GM12878 (cell line): ENCODE data around the gene PPP1R12B. TPM values are rescaled to one million over a fixed set of nuclear protein-coding genes. Genes with fewer than 3 reads are reported as not detected.

ENCODE experiments used
- ATAC-seq: fragments of 200-7000 bp; cut with Tn5 transposase; 3 replicates; pipeline ENCODE4 v1.9.1; 2020; ENCODE audit warnings: mild to moderate bottlenecking, moderate library complexity
- BruUV-seq: library from RNA; stranded (reverse); fragments of 400-500 nt; replicated peaks from 2 replicates; lab custom pipeline; 2021; lab: Mats Ljungman, UMichigan
- CTCF ChIA-PET: fragments of 300-600 bp; sonication (Branson Sonifier 250); formaldehyde crosslinking; extraction: SDS; loops from one replicate; lab custom pipeline; 2021; ENCODE audit warnings: inconsistent platforms; lab: Yijun Ruan, JAX
- POLR2A ChIA-PET: fragments of 350-600 bp; formaldehyde crosslinking; extraction: SDS; loops from one replicate; lab custom pipeline; 2021; ENCODE audit warnings: inconsistent platforms; lab: Charles Lee
- RAD21 ChIA-PET: fragments of 300-600 bp; sonication (Branson Sonifier 250); formaldehyde crosslinking; loops from one replicate; lab custom pipeline; 2023; ENCODE audit warnings: antibody characterized with exemption; ENCODE audit not compliant: unreplicated experiment; lab: Charles Lee
- SMC1A ChIA-PET: fragments of 300-600 bp; sonication (Branson Sonifier 250); formaldehyde crosslinking; loops from one replicate; lab custom pipeline; 2023; ENCODE audit not compliant: unreplicated experiment, uncharacterized antibody; lab: Charles Lee
- DNase-seq: peaks from one replicate; pipeline ENCODE4 v3.0.0-alpha.2; 2011; ENCODE audit warnings: low read depth, low spot score
- FAIRE-seq: peaks from 3 replicates; lab custom pipeline; 2011; peaks lifted over from hg19 to GRCh38; lab: Jason Lieb, UNC
- H2AFZ ChIP-seq: 2 replicates; pipeline ENCODE4 v1.6.0; 2011; ENCODE audit warnings: low read depth, low read length, control low read depth; ENCODE audit not compliant: control insufficient read depth
- H3K27ac ChIP-seq: 2 replicates; pipeline ENCODE4 v1.5.1; 2011; ENCODE audit warnings: control low read depth; ENCODE audit not compliant: control insufficient read depth, insufficient read depth
- H3K27me3 ChIP-seq, 2 experiments: replicated peaks in 1 of 2; 2 replicates each; pipeline versions ENCODE4 v1.6.0 to v1.6.1; 2011; ENCODE audit warnings: low read length in 1 of 2; ENCODE audit not compliant: control insufficient read depth in 2 of 2, insufficient read depth in 2 of 2
- H3K36me3 ChIP-seq, 2 experiments: 2 replicates each; pipeline ENCODE4 v1.5.1; 2011; ENCODE audit warnings: low read length in 1 of 2; ENCODE audit not compliant: control insufficient read depth in 2 of 2, insufficient read depth in 2 of 2
- H3K4me1 ChIP-seq: 2 replicates; pipeline ENCODE4 v1.6.1; 2011; ENCODE audit warnings: mild to moderate bottlenecking, low read length, moderate library complexity, mixed read lengths; ENCODE audit not compliant: control insufficient read depth, insufficient read depth
- H3K4me2 ChIP-seq: 2 replicates; pipeline ENCODE4 v1.6.0; 2011; ENCODE audit warnings: control low read depth; ENCODE audit not compliant: control insufficient read depth, insufficient read depth
- H3K4me3 ChIP-seq: fragments of 200-600 bp; sonication (generic); 2 replicates; pipeline ENCODE4 v1.5.1; 2016
- H3K79me2 ChIP-seq: 2 replicates; pipeline ENCODE4 v1.6.0; 2011; ENCODE audit warnings: low read length; ENCODE audit not compliant: control insufficient read depth, insufficient read depth
- H3K9ac ChIP-seq: 2 replicates; pipeline ENCODE4 v1.8.0; 2011; ENCODE audit warnings: low read length, control low read depth, mixed read lengths; ENCODE audit not compliant: control insufficient read depth, insufficient read depth
- H3K9me3 ChIP-seq: replicated peaks from 3 replicates; pipeline ENCODE4 v1.5.1; 2011; ENCODE audit warnings: mild to moderate bottlenecking, low read length; ENCODE audit not compliant: control insufficient read depth, insufficient read depth
- H4K20me1 ChIP-seq: 2 replicates; pipeline ENCODE4 v1.6.0; 2011; ENCODE audit not compliant: control insufficient read depth, insufficient read depth
- RAD21 ChIP-seq: IDR thresholded peaks from 2 replicates; pipeline ENCODE4 v1.6.1; 2011; ENCODE audit warnings: mild to moderate bottlenecking, low read depth, low read length, moderate library complexity; ENCODE audit not compliant: insufficient read depth
- SMC3 ChIP-seq: IDR thresholded peaks from 2 replicates; pipeline ENCODE4 v1.6.1; 2011; ENCODE audit warnings: low read length, improper control_type of control experiment, borderline replicate concordance
- YY1 ChIP-seq: IDR thresholded peaks from 2 replicates; pipeline ENCODE4 v1.6.1; 2011; ENCODE audit warnings: low read depth, mild to moderate bottlenecking, low read length
- ZNF207 ChIP-seq: fragments of 450-650 bp; IDR thresholded peaks from 2 replicates; pipeline ENCODE4 v1.6.1; 2014; ENCODE audit warnings: antibody characterized with exemption, mild to moderate bottlenecking, borderline replicate concordance
- ZNF24 ChIP-seq: fragments of 450-650 bp; IDR thresholded peaks from 2 replicates; pipeline ENCODE4 v1.6.1; 2017; ENCODE audit warnings: antibody characterized with exemption, mild to moderate bottlenecking
- WGBS: methylation state at CpG from one replicate; pipeline ENCODE4 v1.1.6; 2016; ENCODE audit warnings: low lambda C conversion rate; ENCODE audit not compliant: insufficient replicate concordance, insufficient coverage; ENCODE audit errors: missing lambda C conversion rate; 5-methylcytosine and 5-hydroxymethylcytosine counted together
- in situ Hi-C: fragments of 300-500 bp; cut with MboI; formaldehyde crosslinking; loops from 9 replicates; pipeline ENCODE4 v1.14.3; 2018; ENCODE audit warnings: mixed read lengths
- intact Hi-C: fragments of 100-400 bp; cut with micrococcal nuclease; formaldehyde crosslinking; loops from one replicate; pipeline ENCODE4 v1.14.2; 2022; ENCODE audit not compliant: unreplicated experiment
- polyA plus RNA-seq, 11 experiments: library from polyadenylated mRNA; depleted of rRNA in 4 of 11; unstranded in 6 of 11; stranded (reverse) in 5 of 11; fragments of >200 nt; fragmentation: Nextera tagmentation in 4 of 11; fragmentation: Illumina TruSeq in 1 of 11; extraction: Ambion mirVana in 4 of 11; extraction: Trizol in 1 of 11; gene quantifications; 1 replicate in 1 of 11; 2 replicates in 10 of 11; pipeline versions ENCODE4 v1.2.1 to v1.2.3, GENCODE V29; 2011 to 2016; ENCODE audit warnings: inconsistent platforms in 2 of 11, missing spikeins in 2 of 11, low read depth in 1 of 11
- total RNA-seq, 4 experiments: library from RNA; depleted of rRNA in 3 of 4; stranded (reverse); fragments of >200 nt in 3 of 4; fragmentation: Illumina TruSeq in 1 of 4; extraction: Trizol in 1 of 4; gene quantifications; 2 replicates each; pipeline versions ENCODE4 v1.2.1 to v1.2.3, GENCODE V29; 2013 to 2021
- TF ChIP-seq, protein P1 (sequence below), 3 experiments: IDR thresholded peaks in 2 of 3; conservative IDR thresholded peaks in 1 of 3; 2 replicates each; pipeline ENCODE4 v1.5.1; 2011; ENCODE audit warnings: low read depth in 3 of 3, low read length in 3 of 3, mild to moderate bottlenecking in 3 of 3, control low read depth in 2 of 3, moderate library complexity in 2 of 3, inconsistent platforms in 1 of 3, mixed read lengths in 1 of 3; ENCODE audit not compliant: control insufficient read depth in 2 of 3, insufficient read depth in 1 of 3; ENCODE audit errors: extremely low read depth in 1 of 3

PPP1R12B gene
- total and polyA plus RNA-seq, 10 of the 15 experiments (the other 5 are each of a cell fraction or from before 2014, with no cell fraction given) = 0.29 to 9.4 (median 4.7) TPM

DNA sequence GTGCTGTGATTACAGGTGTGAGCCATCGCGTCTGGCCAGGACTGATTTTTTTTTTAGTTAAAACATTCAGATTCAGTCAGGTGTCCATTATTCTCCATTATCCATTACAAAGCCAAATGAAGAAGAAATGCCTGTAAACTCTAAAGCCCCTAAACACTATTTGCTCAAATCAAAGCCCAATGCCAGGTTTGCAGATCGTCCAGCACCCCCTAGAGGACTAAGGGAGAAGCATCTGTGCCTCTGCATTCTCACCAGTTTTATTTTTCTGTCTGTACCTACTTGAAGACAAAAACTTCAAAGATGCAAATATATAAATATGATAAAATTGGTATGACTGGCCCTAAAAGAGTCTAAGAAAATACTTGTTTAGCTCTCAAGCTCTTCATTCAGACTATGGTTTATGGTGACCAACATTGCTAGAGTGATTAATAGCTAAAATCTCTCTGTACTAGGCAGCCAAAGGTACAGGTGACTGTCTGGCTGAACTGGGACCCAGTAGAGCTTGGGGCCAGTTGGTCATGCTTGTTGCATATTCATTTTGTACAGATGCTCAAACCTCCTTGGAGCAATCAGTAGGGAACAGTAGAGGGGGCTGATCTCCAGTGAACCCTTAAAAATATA is 223.3 kb downstream of the PPP1R12B start:
- no peak for DNase-seq
- RAD21 ChIA-PET = interaction anchor here (1.1 to 4.5 kb wide), 9 partner anchors 10 to 148 kb away, joined by 3 to 20 read pairs (median 5); no protein-coding TSS in a partner anchor
- no peak overlapping the region for H3K9ac ChIP-seq
- in situ Hi-C loops = loop anchor here (5.0 kb wide), 1 partner anchor 60 kb away; no protein-coding TSS in a partner anchor
- peaks cover 7% of the 10 kb centered on the region; the same call in 1 of the 2 replicates for H3K4me1 ChIP-seq
- SMC1A ChIA-PET = interaction anchor here (0.7 to 9.8 kb wide), 19 partner anchors 12 to 229 kb away, joined by 3 to 173 read pairs (median 5); no protein-coding TSS in a partner anchor
- no peaks in the 10 kb centered on the region; a peak in 1 of 4 replicates for H3K36me3 ChIP-seq
- H2AFZ ChIP-seq = no peak overlapping the region
- 67% methylated on average over 3 of the region's 3 CpGs for WGBS
- BruUV-seq = no TSS peak
- H4K20me1 ChIP-seq = no peaks in the 10 kb centered on the region; the same call in 1 of the 2 replicates
- ATAC-seq = peak; percentile 82
- intact Hi-C loops = loop anchor here (1.0 to 10.0 kb wide), 3 partner anchors 71 to 143 kb away; partner anchors contain the start of gene SYT2
- H3K27ac ChIP-seq = no peak overlapping the region
- POLR2A ChIA-PET = interaction anchor here (0.6 kb wide), 1 partner anchor 25 kb away, joined by 3 read pairs; no protein-coding TSS in a partner anchor
- CTCF ChIA-PET = interaction anchor here (0.7 to 9.9 kb wide), 40 partner anchors 9 to 539 kb away, joined by 3 to 189 read pairs (median 4); partner anchors contain the start of gene UBE2T
- FAIRE-seq = peak; percentile 86
- H3K27me3 ChIP-seq = no peaks in the 10 kb centered on the region
- no peak overlapping the region for H3K4me2 ChIP-seq
- H3K4me3 ChIP-seq = no peak overlapping the region
- H3K9me3 ChIP-seq = no peaks in the 10 kb centered on the region
- no peaks in the 10 kb centered on the region for H3K79me2 ChIP-seq
- TF ChIP-seq ZNF207 (no peak), YY1 (peak; percentile 69), RAD21 (peak; percentile 99), SMC3 (peak; percentile 98), ZNF24 (0 out of 2 replicates have a peak, but pooled peaks have one; percentile 7)
- TF ChIP-seq, protein P1, sequence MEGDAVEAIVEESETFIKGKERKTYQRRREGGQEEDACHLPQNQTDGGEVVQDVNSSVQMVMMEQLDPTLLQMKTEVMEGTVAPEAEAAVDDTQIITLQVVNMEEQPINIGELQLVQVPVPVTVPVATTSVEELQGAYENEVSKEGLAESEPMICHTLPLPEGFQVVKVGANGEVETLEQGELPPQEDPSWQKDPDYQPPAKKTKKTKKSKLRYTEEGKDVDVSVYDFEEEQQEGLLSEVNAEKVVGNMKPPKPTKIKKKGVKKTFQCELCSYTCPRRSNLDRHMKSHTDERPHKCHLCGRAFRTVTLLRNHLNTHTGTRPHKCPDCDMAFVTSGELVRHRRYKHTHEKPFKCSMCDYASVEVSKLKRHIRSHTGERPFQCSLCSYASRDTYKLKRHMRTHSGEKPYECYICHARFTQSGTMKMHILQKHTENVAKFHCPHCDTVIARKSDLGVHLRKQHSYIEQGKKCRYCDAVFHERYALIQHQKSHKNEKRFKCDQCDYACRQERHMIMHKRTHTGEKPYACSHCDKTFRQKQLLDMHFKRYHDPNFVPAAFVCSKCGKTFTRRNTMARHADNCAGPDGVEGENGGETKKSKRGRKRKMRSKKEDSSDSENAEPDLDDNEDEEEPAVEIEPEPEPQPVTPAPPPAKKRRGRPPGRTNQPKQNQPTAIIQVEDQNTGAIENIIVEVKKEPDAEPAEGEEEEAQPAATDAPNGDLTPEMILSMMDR (IDR thresholded peaks at IDR 0.05 in 2 of 3, conservative IDR thresholded peaks at IDR 0.05 in 1 of 3; ENCODE audit: control insufficient read depth in 2 of 3, extremely low read depth in 1 of 3, insufficient read depth in 1 of 3, low read depth in 3 of 3, low read length in 3 of 3) = peak; percentile 87 to 89 (median 88)
